Activated T-helper 1 cell treated with Interleukin-2 at 50 U/mL for 16 hours (primary cell): ENCODE data around the gene PRG3.
"Not testable (repeated sequence)": the region's sequence is repeated elsewhere in the genome, so short reads cannot be mapped to it uniquely, and the experiment has no call there.

Experiments
- DNase-seq: peaks from one replicate; pipeline ENCODE4 v3.0.0-alpha.2; 2020; ENCODE audit warnings: low read depth

Gene PRG3

DNA sequence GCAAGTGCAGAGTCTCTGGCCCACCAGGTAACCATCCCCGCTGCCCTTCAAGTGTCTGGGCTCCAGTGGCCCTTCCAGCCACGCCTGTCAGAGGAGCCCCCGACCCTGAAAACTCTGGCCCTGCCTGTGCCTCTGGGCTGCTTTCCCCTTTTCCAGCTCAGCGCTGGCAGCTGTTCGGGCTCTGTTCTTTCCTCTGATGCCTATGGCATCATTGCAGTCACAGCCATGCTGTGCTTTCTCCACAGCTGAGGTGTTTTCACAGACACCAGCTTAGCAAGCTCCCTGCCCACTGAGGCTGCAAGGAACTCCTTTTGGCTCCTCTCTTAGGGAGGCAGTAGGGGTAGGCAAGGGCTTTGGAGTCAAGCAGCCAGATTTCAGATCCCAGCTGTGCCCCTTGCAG is 21.6 kb downstream of the PRG3 start:
- DNase-seq, result no peak

DNA sequence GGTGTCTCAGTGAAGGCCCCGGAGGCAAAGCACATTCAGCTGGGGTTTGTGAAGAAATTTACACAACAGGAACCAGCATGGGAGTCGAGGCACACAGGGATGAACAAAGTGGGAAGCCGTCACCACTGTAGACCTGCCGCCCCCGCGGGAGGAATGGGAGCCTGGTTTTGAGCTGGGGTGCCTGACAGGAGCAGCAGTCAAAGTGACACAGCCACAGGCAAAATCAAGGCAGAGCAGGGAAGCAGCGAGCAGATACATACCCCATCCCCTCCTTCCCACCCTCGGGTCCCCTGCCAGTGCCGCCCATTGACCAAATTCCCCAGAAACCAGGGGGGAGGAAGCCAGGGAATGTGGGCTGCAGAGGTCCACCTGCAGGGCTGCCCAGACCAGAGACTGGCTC is 22.0 kb downstream of the PRG3 start:
- DNase-seq, result no peak

DNA sequence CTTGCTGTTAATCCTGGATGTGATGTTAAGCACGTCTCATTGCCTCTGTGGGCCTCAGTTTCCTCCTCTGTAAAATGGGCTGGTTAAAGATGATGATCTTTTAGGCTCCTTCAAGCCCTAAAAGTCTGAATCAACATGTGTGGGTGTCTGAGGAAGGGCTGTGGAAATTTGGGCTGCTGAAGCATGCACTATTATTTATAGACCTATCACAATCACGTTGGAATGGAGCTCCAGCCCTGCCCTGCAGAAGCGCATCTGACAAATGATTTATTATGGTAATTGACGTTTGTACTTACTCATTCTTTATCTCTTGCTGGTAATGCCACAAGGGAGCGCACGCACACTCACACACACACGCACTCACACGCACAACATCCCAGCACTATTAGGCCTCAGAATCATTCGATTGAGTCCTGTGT is 22.4 kb downstream of the PRG3 start:
- DNase-seq, result no peak

DNA sequence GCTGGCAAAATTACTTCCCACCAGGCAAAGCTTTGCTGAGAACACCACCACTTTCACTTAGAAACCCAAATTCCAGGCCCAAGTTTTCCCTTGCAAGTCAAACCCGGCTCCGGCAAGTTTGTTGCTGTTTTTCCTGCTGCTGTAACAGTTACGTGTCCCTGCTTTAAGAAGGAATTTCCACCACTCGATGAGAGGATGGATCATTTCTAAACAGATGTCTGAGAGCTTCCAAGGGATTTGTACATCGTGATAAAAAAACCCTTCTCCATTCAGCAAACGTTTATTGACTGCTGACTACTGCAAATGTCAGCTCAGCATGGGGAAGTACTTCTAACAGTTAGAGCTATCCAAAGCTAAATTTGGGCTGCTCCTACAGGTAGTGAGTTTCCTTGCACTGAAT is 23.1 kb downstream of the PRG3 start:
- DNase-seq, result no peak

DNA sequence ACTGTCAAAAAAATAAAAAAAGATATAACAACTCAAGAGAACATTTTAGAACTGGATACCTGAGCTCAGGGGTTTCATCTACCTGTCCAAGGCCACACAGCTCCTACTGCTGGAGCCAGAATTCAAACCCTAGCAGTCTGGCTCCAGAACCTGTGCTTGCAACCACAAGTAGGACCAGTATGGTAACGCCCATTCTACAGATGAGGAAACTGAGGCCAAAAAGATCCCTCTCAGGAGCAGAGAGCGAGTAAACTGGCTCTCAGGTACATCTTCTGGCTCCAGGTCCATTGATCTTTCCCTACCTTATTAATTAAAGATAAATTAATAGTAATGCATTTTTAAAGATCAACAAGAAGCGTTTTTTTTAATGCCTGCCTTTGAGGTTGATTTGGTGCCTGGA is 23.6 kb downstream of the PRG3 start:
- DNase-seq, result no peak

DNA sequence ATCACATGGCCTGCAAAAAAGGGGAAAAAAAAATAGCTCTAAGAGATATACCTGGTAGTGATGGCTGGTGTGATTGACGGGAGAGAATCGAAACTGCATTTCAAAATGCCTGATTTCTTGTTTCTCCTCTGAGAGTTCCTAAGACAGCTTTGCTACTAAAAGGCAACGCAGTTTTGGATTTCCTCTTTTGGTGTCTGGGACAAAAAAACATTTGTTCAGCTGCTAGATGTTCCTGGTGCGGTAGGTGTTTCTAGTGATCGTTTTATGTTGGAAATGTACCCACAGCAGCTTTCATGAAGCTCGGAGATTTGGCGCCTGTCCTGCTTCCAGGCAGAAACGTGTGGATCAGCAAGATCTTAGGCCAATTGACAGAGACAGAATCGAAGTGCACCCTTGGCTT is 24.7 kb downstream of the PRG3 start:
- DNase-seq, result no peak

DNA sequence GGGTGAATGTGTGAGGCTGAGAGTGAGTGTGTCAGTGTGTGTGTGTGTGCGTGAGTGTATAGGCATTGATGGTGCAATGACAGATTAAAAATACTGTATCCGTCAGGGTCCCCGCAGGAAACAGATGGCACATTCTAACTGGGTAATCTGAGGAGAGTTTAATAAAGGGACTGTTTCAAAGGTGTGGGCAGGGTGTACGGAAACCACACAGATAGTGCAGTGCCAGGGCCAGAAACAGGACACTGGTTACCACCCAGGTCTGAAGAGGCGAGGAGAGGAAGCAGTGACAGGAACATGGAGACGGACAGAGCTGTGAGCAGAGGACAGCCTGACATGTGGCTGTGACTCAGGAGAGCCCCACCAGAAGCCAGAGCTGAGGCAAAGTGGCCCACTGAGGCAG is 26.3 kb downstream of the PRG3 start:
- DNase-seq, result no peak

DNA sequence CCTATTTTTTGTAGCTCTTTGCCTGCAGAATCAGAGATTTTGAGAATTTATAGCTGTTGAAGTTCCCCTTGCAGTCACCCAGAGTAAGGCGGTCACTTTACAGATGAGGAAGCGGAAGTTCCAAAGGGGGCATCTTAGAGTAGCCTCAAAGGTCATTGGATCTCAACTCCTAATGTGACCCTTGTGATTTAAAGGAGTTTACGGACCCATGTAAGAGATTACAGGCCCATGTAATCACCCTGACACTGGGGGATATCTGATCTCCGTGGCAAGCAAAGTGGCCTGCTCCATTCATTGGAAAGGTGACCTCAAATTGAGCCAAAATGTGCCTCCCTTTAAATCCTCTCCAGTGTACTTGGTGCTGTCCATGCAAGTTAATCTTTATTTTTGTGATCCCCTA is 27.1 kb downstream of the PRG3 start:
- DNase-seq, result no peak

DNA sequence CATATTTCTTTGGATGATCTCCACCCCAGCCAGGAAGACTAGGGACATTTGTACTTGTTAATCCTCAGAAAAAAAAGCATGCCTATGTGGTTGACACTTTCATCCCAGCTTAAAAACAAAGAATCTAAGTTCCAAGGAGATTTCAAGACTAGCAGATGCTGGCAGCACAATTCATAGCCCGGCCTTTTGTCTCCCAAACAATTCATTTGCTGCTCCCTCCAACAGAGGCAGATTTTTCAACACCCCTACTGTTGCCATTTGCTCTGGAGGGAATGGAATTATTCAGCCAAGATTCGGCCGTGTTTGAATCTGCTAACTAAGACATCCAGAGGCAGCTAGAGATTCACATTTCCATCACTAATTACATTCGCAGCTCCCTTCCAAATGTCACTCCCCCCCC is 27.5 kb downstream of the PRG3 start:
- no peak for DNase-seq

DNA sequence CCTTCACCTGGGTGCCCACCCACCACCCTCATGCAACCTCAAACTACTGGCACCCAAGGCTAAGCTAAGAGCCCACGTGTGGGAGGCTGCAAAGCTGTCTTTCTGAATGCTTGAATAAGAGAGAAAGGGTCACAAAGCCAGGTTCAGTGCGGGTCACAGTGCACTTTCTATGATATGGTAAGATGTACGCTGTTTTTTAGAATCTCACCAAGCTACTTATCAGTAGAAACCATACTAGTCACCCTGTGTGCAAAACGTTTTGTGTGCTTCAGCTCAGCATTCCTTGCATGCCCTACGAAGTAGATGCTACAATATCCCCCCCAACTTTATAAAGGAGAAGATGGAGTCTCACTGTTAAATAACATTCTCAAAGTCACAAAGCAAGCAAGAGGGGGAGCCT is 27.9 kb downstream of the PRG3 start:
- DNase-seq, result no peak

DNA sequence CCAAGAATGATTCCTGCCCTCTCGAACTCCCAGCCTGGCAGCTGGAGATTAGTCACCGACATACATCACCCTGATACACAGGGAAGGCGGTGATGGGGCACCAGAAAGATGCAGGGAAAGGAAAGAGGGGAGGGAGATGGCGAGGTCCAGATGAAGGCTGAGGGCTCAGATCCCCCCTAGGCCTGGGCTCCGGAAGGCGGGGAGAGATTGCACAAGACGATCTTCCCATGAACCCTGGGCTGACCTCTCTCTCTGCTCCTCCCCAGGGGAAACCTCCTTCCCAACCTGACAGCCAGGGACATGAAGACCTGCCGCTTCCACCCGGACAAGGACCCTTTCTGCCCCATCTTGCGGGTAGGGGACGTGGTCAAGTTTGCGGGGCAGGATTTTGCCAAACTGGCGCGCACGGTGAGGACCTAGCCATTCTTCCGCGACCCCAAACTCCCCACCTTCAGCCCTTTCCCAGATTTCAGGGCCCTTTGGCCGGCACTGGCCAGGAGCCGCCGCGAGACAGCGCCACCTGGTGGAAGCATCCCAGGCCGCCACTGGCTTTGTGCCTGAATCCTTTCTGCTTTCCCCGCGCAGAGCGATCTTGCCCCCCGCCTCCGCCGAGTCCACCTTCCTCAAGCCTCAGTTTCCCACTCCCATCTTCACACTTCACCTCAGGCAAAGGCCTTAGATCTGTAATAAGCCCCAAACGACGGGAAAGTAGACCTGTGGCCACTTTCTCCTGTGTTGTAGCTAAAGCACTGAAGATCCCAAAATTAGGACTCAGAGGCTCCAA is 31.3 kb downstream of the PRG3 start:
- peak; percentile 52 for DNase-seq

DNA sequence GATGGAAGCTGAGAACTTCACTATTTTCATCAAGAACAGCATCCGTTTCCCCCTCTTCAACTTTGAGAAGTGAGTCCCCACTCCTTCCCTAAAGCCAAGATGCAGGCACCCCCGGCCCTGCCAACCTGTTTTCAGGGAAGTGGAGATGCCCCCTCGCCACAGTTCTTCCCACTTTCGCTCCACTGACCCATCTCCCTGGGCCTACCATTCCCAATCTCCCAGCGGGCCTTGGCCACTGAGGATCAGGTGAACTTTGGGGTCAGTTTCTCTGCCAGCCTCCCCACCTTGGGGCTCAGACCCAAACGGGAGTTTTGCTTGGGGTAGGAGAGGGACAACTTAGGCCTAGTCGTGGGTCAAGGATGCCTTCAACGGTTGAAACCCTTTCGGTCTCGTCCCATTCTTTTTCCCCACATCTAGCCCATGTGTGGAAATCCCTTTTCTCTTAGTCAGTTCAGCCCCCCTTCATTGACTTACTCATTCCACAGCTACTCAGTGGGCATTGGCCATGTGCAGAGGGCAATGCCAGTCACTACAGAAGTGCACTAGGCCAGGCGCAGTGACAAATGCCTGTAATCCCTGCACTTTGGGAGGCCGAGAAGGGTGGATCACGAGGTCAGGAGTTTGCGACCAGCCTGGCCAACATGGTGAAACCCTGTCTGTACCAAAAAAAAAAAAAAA is 32.2 kb downstream of the PRG3 start:
- no peak for DNase-seq

DNA sequence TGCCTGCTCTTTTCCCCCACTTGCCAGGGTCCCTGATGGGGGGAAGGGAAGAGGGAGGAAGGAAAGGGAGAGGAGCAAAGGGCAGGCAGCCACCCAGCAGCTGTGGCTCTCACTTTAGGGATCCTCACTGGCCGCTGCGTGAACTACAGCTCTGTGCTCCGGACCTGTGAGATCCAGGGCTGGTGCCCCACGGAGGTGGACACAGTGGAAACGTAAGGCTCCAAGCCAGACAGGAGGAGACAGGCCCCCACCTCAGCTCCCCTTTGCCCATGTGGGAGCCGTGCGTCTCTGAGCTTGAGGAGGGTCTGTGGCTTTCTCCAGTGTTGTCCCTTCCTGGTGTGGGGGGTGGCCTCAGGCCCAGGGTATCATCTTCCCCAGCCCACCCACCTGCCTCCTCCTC is 32.9 kb downstream of the PRG3 start:
- no peak for DNase-seq

DNA sequence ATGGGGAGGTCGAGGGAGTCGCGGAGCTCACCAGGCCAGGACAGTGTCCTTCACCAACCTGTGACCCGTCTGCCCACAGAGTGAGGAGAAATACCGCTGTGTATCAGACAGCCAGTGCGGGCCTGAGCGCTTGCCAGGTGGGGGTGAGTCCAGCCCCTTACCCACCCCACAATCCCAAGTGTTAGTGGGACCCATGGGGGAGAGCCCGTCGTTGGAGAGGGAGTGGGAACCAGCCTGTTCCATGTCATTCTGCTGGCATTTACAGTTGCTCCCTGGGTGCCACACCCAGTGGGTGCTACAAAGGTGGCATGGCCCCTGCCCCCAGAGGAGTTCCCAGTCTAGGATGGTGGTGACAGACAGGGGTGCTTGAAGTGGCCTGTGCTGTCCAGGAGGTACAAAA is 33.6 kb downstream of the PRG3 start:
- no peak for DNase-seq

DNA sequence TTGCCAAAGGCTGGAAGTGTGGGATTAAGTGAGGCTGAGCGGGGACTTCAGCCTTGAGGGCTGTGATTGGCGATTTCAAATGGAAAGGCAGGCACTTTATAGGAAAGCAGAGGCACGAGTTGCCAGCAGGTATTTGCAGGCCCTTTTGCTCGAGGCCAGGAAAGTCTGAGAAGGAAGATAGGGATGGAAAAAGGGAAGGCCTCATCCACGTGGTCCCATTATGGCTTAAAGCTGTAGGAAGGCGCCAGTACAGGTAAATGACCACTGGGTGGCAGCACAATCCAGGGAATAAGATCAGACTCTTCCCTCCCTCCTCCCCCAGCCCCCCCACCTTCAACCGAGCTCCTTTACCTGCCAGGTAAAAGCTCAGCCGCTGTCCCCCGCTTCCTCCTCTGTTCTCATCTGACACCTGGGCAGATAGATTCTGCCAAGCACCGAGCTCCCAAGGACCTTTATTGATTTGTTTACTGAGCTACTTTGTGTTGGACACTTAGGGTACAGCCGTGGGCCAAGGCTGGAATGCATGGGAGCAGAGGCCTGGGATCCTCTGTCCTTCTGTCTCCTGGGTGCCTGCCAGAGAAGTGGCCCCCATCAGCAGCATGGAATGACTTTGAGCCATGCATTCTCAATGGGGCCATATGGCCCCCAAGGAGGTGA is 35.3 kb downstream of the PRG3 start:
- DNase-seq, result peak; percentile 43

DNA sequence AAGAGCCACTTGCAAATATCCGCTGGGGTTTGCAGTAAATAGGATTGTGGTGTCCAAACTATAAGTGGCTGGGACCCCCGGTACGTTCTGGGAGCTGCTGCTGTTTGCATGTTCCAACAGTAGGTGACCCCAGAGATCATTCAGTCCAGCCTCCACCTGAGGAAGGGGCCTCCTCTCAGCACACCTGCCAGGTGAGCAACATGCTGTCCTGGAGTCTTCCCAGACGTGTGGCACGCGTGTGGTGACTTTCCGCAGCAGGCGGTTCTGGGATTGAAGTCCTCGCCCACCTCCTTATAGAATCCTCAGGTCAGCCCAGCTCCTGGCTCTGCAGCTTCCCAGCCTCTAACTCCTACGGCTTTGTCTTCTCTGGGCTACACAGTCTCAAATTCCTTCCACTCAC is 36.1 kb downstream of the PRG3 start:
- no peak for DNase-seq

DNA sequence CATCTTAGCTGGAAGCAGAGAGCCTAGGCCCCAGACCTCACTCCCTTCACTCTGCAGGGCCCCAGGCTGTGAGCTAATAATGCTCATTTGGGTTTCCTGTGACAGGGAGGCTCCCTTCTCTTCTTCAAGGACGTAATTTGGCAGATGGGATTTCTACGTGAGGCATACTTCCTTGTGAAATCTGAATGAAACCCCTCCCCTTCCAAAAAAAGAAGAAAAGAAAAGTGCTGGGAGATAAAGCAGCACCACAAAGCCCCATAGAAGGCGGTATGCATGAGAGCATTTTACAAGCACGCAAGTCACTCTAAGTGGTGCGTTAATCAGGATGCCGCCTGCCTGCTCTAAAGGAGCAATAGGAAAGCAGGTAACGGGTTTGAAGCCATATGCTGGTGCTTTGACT is 37.1 kb downstream of the PRG3 start:
- no peak for DNase-seq

DNA sequence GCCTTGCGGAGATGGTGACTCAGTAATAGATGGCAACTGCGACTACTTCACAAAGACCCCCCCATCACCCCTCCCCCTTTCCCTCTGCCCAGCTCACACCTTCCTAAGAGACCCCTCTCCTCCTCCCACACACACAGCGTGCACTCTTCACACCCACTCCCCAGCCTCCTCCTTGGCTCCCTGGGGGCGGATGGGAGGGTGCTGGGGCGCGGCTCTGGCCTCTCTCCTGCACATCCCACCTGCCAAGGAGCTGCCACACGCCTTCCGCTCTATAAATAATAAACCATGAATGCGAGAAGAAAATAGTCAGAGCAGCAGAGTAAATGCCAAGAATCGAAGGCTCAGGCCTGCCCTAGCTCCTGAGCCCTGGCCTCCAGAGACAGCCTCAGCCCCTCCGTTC is 38.2 kb downstream of the PRG3 start:
- DNase-seq, result no peak

DNA sequence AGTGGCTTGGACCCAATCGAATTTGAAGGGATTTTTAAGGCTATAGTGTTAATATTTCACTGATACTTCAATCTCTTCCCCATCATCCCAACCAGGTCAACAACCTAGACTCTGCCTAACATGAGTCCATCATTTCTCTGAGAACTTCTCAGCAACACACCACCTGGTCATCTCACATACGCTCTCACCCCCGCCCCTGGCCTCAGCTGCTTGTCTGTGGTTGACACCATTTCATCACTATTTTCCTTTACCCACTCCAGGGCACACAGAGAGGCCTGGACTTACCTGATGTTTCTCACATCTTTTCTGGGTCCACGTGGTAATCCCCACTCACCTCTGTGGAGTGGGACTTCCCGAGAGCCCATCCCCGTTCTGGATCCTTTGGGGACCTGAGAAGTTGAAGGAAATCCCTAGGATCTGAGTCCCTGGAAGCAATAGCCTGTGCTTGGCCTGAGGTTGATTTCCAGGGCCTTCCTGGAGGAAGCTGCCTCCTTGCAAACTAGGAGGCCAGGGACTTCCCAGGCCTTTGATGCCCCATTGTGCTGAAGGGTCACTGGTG is 39.6 kb downstream of the PRG3 start:
- DNase-seq, result no peak

DNA sequence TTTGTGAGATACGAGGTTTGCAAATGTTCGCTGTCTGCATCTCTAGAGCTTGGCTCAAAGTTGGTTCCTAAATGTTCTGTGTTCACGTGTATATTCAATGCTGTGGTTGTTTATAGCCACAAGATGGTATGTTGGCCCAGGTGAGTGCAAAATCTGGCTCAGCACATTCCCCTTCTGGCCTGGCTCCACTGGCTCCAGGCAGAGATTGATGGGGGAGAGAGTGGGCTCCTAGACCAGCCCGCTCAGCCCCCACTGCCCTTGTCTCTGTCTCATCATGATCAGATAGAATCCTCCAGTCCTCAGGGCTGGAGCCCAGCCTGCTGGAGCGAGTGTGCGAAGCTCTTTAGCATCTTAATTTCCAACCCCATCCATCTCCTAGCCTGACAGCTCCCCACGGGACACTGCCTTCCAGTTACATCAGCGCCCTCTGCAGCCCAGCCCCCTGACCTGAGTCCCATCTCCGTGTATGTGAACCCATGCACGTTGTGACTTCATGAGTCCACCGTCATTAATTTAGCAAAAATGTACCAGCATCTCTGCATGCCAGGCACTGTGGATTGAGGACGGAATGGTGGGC is 40.8 kb downstream of the PRG3 start:
- DNase-seq, result no peak

DNA sequence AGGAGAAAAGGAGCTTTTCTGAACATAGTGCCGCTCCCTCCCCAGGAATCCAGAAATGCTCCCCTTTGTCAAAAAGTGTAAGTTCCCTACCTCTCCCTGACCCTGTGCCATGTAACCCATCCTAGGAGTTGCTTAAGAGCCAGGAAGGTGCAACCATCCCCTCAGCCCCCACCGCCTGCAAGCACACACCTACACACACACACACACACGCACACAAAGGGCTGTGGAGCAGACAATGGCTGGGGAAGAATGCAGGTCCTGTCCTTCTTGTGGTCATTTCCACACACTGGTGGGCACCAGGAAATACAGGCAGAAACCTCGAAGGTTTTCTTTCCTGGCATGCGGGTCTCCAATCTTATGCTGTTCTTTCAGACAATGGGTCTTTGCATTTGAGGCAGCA is 41.6 kb downstream of the PRG3 start:
- no peak for DNase-seq

DNA sequence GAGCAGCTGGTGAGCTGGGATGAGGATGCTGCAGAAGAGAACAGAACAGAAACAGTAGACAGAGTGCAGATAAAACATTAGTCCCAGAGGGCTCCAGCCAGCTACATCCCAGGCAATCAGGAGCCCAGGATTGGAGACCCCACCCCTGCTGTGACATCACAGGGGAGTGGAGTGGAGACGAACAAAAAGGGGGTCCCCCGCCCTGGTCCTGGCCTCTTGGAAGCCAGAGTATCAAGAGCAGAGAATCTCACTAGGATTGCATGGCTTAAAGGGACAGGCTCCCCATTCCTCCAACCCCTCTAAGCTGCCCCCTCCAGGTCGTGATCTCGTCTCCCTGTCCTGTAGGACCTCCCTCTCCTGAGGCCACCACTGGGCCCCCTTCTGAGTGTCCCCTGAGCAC is 42.8 kb downstream of the PRG3 start, which contains the start of gene P2RX3:
P2RX3 (plus strand) TSS at position 211 of the 400 bp plus-strand sequence. CDS start 199 bp downstream, outside the sequence.
- no peak for DNase-seq

DNA sequence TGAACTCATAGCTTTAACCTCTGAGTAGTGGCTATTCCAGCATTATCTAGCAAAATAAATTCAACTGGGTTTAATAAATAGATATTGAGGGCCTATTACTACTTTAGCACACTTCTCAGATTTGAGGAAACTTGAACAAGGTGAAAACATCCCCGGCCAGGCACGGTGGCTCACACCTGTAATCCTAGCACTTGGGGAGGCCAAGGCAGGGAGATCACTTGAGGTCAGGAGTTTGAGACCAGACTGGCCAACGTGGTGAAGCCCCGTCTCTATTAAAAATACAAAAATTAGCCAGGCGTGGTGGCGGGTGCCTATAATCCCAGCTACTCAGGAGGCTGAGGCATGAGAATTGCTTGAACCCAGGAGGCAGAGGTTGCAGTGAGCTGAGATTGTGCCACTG is 44.1 kb downstream of the PRG3 start:
- not testable (repeated sequence) for DNase-seq
